HepG2 (cell line): Measurements from ENCODE around the gene PATZ1. TPM values are rescaled to one million over a fixed set of nuclear protein-coding genes. Genes with fewer than 3 reads are reported as not detected.

Source experiments
- ATAC-seq: fragments of 200-7000 bp; cut with Tn5 transposase; 3 replicates; pipeline ENCODE4 v1.9.1; 2020; ENCODE audit warnings: mild to moderate bottlenecking, moderate library complexity
- BruUV-seq: library from RNA; stranded (reverse); fragments of 400-500 nt; replicated peaks from 2 replicates; lab custom pipeline; 2021; lab: Mats Ljungman, UMichigan
- CTCF ChIA-PET: fragments of 300-600 bp; formaldehyde crosslinking; extraction: SDS; loops from one replicate; lab custom pipeline; 2021; ENCODE audit warnings: low total read pairs, inconsistent platforms, low intra/inter-chr PET ratio; lab: Yijun Ruan, JAX
- POLR2A ChIA-PET: fragments of 350-600 bp; sonication (Branson Sonifier 250); formaldehyde crosslinking; loops from one replicate; lab custom pipeline; 2020; ENCODE audit warnings: antibody characterized with exemption, inconsistent platforms; lab: Yijun Ruan, JAX
- DNase-seq: peaks from one replicate; pipeline ENCODE4 v3.0.0-alpha.2; 2015; ENCODE audit warnings: low spot score
- FAIRE-seq: peaks from 3 replicates; lab custom pipeline; 2011; peaks lifted over from hg19 to GRCh38; lab: Jason Lieb, UNC
- H2AFZ ChIP-seq: one replicate; pipeline ENCODE4 v1.6.1; 2011; ENCODE audit warnings: low read length, inconsistent platforms
- H3K27ac ChIP-seq: fragments of 300-600 bp; 3 replicates; pipeline ENCODE4 v1.8.0; 2011; ENCODE audit warnings: mixed run types, mild to moderate bottlenecking, mixed read lengths, low read length, inconsistent platforms; ENCODE audit not compliant: insufficient read depth; ENCODE audit errors: extremely low read length
- H3K27me3 ChIP-seq, 2 experiments: fragments of 200-600 bp in 1 of 2; 2 replicates in 1 of 2; 3 replicates in 1 of 2; pipeline versions ENCODE4 v1.6.0 to v1.8.0; 2011; ENCODE audit warnings: low read length in 2 of 2, mild to moderate bottlenecking in 2 of 2, moderate library complexity in 2 of 2, inconsistent platforms in 1 of 2; ENCODE audit not compliant: insufficient read depth in 2 of 2, control insufficient read depth in 1 of 2
- H3K36me3 ChIP-seq, 2 experiments: fragments of 200-600 bp in 1 of 2; replicated peaks in 1 of 2; 2 replicates in 1 of 2; 3 replicates in 1 of 2; pipeline versions ENCODE4 v1.5.1 to v1.8.0; 2011; ENCODE audit warnings: low read length in 2 of 2, inconsistent platforms in 1 of 2; ENCODE audit not compliant: insufficient read depth in 2 of 2, control insufficient read depth in 1 of 2
- H3K4me1 ChIP-seq: 2 replicates; pipeline ENCODE4 v1.5.1; 2012; ENCODE audit warnings: low read length, inconsistent platforms; ENCODE audit not compliant: insufficient read depth
- H3K4me2 ChIP-seq: 2 replicates; pipeline ENCODE4 v1.6.0; 2011; ENCODE audit warnings: low read depth, low read length, inconsistent platforms
- H3K4me3 ChIP-seq, 3 experiments: fragments of 200-600 bp in 1 of 3; sonication (generic), shearing (Covaris generic) in 1 of 3; replicated peaks in 1 of 3; 2 replicates each; pipeline ENCODE4 v1.5.1; 2011 to 2016; ENCODE audit warnings: low read length in 3 of 3, inconsistent platforms in 2 of 3, low read depth in 2 of 3, mild to moderate bottlenecking in 2 of 3, control low read depth in 1 of 3, mixed read lengths in 1 of 3; ENCODE audit not compliant: insufficient read depth in 1 of 3
- H3K79me2 ChIP-seq: one replicate; pipeline ENCODE4 v1.6.1; 2011; ENCODE audit warnings: low read length, inconsistent platforms; ENCODE audit not compliant: insufficient read depth
- H3K9ac ChIP-seq: 2 replicates; pipeline ENCODE4 v1.6.0; 2011; ENCODE audit warnings: mild to moderate bottlenecking, low read depth, low read length, inconsistent platforms; ENCODE audit not compliant: insufficient read depth
- H3K9me3 ChIP-seq: 2 replicates; pipeline ENCODE4 v1.5.1; 2012; ENCODE audit warnings: mild to moderate bottlenecking, low read length
- H4K20me1 ChIP-seq: 2 replicates; pipeline ENCODE4 v1.6.0; 2011; ENCODE audit warnings: inconsistent platforms, mild to moderate bottlenecking, low read length, moderate library complexity; ENCODE audit not compliant: insufficient read depth
- FOSL2 ChIP-seq: sonication (generic); formaldehyde crosslinking; IDR thresholded peaks from 2 replicates; pipeline ENCODE4 v1.4.0; 2020; ENCODE audit warnings: missing genetic modification reagents
- HNF4A ChIP-seq: sonication (generic); formaldehyde crosslinking; IDR thresholded peaks from 2 replicates; pipeline ENCODE4 v1.4.0; 2020; ENCODE audit warnings: missing genetic modification reagents
- ZNF263 ChIP-seq: sonication (generic); formaldehyde crosslinking; IDR thresholded peaks from 2 replicates; pipeline ENCODE4 v1.4.0; 2020; ENCODE audit warnings: missing genetic modification reagents
- WGBS: methylation state at CpG from one replicate; pipeline ENCODE4 v1.1.6; 2017; ENCODE audit warnings: low lambda C conversion rate; 5-methylcytosine and 5-hydroxymethylcytosine counted together
- in situ Hi-C: cut with HindIII; loops from 2 replicates; pipeline ENCODE4 v1.10.0; 2017; ENCODE audit warnings: low pct_unique_long_range_greater_than_20kb; ENCODE audit not compliant: extremely low pct_ligation_motif_present
- intact Hi-C: fragments of 100-400 bp; cut with micrococcal nuclease; formaldehyde crosslinking; loops from one replicate; pipeline ENCODE4 v1.10.0; 2022; ENCODE audit not compliant: unreplicated experiment
- polyA plus RNA-seq, 8 experiments: library from polyadenylated mRNA; depleted of rRNA in 3 of 8; stranded (reverse) in 7 of 8; unstranded in 1 of 8; fragments of >200 nt; fragmentation: Illumina TruSeq in 4 of 8; extraction: Trizol in 4 of 8; gene quantifications; 2 replicates each; pipeline versions ENCODE4 v1.2.1 to v1.2.3, GENCODE V29; 2011 to 2016; ENCODE audit warnings: low read depth in 4 of 8, missing spikeins in 1 of 8, mixed read lengths in 1 of 8; ENCODE audit not compliant: insufficient read depth in 1 of 8
- total RNA-seq, 5 experiments: library from RNA; depleted of rRNA; stranded (reverse); fragments of >200 nt; fragmentation: Illumina TruSeq; extraction: Trizol; gene quantifications; 2 replicates each; pipeline ENCODE4 v1.2.3, GENCODE V29; 2016; ENCODE audit warnings: low read depth in 1 of 5
- TF ChIP-seq, protein P1 (sequence below): sonication (generic); formaldehyde crosslinking; IDR thresholded peaks from 2 replicates; pipeline ENCODE4 v1.5.1; 2020; ENCODE audit warnings: mild to moderate bottlenecking, missing genetic modification reagents, moderate library complexity

Gene PATZ1
- total and polyA plus RNA-seq, 2 of the 13 experiments (the other 11 are each of a cell fraction or from before 2014, with no cell fraction given): 24.9 to 30.5 TPM

DNA sequence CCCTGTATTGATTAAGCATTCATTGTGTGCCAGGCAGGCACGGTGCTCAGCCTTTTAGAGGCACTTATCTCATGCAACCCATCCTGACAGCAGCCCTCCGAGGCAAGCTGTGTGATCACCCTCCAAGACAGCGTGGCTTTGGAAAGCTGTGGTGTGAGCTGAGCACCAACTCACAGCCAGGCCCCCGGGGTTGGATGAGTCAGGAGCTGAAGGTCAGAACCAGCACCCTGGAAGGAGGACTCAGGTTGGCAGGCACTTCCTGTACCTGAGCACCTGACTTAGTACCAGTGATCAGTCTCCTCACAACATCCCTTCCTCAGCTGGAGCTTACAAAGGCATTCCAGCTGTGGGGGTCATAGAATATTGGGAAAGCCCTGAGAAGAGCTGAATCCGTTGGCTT lies 9.0 kb downstream of the PATZ1 start:
- no peak overlapping the region for H3K4me2 ChIP-seq
- FAIRE-seq (no peak), ATAC-seq (no peak), DNase-seq (no peak)
- no peak overlapping the region for H3K4me3 ChIP-seq
- peak; percentile 43; the same call in 1 of the 2 replicates for TF ChIP-seq ZNF263
- TF ChIP-seq HNF4A (CRISPR knock-in tag): no peak
- peak; percentile 47 for TF ChIP-seq FOSL2
- TF ChIP-seq, protein P1, sequence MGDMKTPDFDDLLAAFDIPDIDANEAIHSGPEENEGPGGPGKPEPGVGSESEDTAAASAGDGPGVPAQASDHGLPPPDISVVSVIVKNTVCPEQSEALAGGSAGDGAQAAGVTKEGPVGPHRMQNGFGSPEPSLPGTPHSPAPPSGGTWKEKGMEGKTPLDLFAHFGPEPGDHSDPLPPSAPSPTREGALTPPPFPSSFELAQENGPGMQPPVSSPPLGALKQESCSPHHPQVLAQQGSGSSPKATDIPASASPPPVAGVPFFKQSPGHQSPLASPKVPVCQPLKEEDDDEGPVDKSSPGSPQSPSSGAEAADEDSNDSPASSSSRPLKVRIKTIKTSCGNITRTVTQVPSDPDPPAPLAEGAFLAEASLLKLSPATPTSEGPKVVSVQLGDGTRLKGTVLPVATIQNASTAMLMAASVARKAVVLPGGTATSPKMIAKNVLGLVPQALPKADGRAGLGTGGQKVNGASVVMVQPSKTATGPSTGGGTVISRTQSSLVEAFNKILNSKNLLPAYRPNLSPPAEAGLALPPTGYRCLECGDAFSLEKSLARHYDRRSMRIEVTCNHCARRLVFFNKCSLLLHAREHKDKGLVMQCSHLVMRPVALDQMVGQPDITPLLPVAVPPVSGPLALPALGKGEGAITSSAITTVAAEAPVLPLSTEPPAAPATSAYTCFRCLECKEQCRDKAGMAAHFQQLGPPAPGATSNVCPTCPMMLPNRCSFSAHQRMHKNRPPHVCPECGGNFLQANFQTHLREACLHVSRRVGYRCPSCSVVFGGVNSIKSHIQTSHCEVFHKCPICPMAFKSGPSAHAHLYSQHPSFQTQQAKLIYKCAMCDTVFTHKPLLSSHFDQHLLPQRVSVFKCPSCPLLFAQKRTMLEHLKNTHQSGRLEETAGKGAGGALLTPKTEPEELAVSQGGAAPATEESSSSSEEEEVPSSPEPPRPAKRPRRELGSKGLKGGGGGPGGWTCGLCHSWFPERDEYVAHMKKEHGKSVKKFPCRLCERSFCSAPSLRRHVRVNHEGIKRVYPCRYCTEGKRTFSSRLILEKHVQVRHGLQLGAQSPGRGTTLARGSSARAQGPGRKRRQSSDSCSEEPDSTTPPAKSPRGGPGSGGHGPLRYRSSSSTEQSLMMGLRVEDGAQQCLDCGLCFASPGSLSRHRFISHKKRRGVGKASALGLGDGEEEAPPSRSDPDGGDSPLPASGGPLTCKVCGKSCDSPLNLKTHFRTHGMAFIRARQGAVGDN (CRISPR knock-in tag): 0 out of 2 replicates have a peak, but pooled peaks have one; percentile 23
- ChIA-PET POLR2A (interaction anchor here (2.6 kb wide), 1 partner anchor 10 kb away, joined by 17 read pairs; the partner anchor contains the start of gene PATZ1), CTCF (no interaction called here)
- WGBS: 94% methylated on average over 2 of the region's 5 CpGs
- peaks cover 37 to 75% of the 10 kb centered on the region in 2 experiments for H3K36me3 ChIP-seq
- H3K9ac ChIP-seq: no peak overlapping the region
- H3K27me3 ChIP-seq: no peaks in the 10 kb centered on the region
- H3K4me1 ChIP-seq: peaks cover 57% of the 10 kb centered on the region
- peaks cover 61% of the 10 kb centered on the region for H3K79me2 ChIP-seq
- no peaks in the 10 kb centered on the region for H3K9me3 ChIP-seq
- no TSS peak for BruUV-seq
- no peak overlapping the region for H2AFZ ChIP-seq
- intact Hi-C loops: no loop called here
- no peak overlapping the region for H3K27ac ChIP-seq
- H4K20me1 ChIP-seq: peaks cover 67% of the 10 kb centered on the region
- in situ Hi-C loops: no loop called here
